Large intestine (tissue), 3 donors: Measurements from ENCODE around the gene TANGO6. TPM values are rescaled to one million over a fixed set of nuclear protein-coding genes. Genes with fewer than 3 reads are reported as not detected.

Experiments used
- DNase-seq, 2 donors: peaks; one replicate each; pipeline versions ENCODE4 v3.0.0 to v3.0.0-alpha.2; 2013
- H3K27ac ChIP-seq: one replicate; pipeline ENCODE4 v1.5.1; 2013; ENCODE audit warnings: low read length
- H3K27me3 ChIP-seq: 2 replicates; pipeline ENCODE4 v1.6.1; 2013; ENCODE audit warnings: low read length; ENCODE audit not compliant: control insufficient read depth, insufficient read depth
- H3K36me3 ChIP-seq: 2 replicates; pipeline ENCODE4 v1.6.1; 2013; ENCODE audit warnings: low read length; ENCODE audit not compliant: control insufficient read depth, insufficient read depth
- H3K4me1 ChIP-seq: one replicate; pipeline ENCODE4 v1.6.1; 2013; ENCODE audit warnings: low read length; ENCODE audit not compliant: control insufficient read depth, insufficient read depth
- H3K4me3 ChIP-seq: one replicate; pipeline ENCODE4 v1.5.1; 2013; ENCODE audit warnings: low read length
- H3K9me3 ChIP-seq: one replicate; pipeline ENCODE4 v1.6.1; 2013; ENCODE audit warnings: mild to moderate bottlenecking, low read depth, low read length, moderate library complexity; ENCODE audit not compliant: control insufficient read depth
- whole genome bisulfite sequencing: methylation state at CpG from one replicate; pipeline ENCODE4 v1.1.5; 2013; ENCODE audit warnings: low lambda C conversion rate; ENCODE audit not compliant: insufficient coverage; 5-methylcytosine and 5-hydroxymethylcytosine counted together
- polyA plus RNA-seq: library from polyadenylated mRNA; unstranded; fragments of 120-200 nt; gene quantifications from one replicate; pipeline ENCODE4 v1.2.1, GENCODE V29; 2013

The TANGO6 gene
- polyA plus RNA-seq, 1 donor: 4.5 TPM

- DNase-seq: no peak
- Histone ChIP-seq H3K9me3 (no peaks in the 10 kb centered on the region), H3K36me3 (no peaks in the 10 kb centered on the region), H3K4me3 (no peak overlapping the region), H3K4me1 (no peaks in the 10 kb centered on the region), H3K27ac (no peak overlapping the region), H3K27me3 (no peaks in the 10 kb centered on the region)
- no CpG with 5 or more reads among the region's 3 CpGs for WGBS
Measured at GRCh38 chr16:68934402-68934801, 91.1 kb downstream of the TANGO6 start.

GRCh38 chr16:68935008-68935407 is 91.7 kb downstream of the TANGO6 start:
- no peaks in the 10 kb centered on the region for H3K36me3 ChIP-seq
- no peak for DNase-seq
- no peaks in the 10 kb centered on the region for H3K9me3 ChIP-seq
- no peak overlapping the region for H3K4me3 ChIP-seq
- no peak overlapping the region for H3K27ac ChIP-seq
- H3K4me1 ChIP-seq: no peaks in the 10 kb centered on the region
- H3K27me3 ChIP-seq: no peaks in the 10 kb centered on the region

- Histone ChIP-seq H3K36me3 (no peaks in the 10 kb centered on the region), H3K27ac (no peak overlapping the region), H3K4me3 (no peak overlapping the region), H3K9me3 (no peaks in the 10 kb centered on the region), H3K4me1 (no peaks in the 10 kb centered on the region), H3K27me3 (no peaks in the 10 kb centered on the region)
- no CpG with 5 or more reads among the region's 2 CpGs for WGBS
- DNase-seq: no peak
Measured at GRCh38 chr16:68936736-68937631, 93.7 kb downstream of the TANGO6 start.

- no peak overlapping the region for H3K4me3 ChIP-seq
- no peaks in the 10 kb centered on the region for H3K27me3 ChIP-seq
- no peaks in the 10 kb centered on the region for H3K4me1 ChIP-seq
- H3K9me3 ChIP-seq: peaks cover 2% of the 10 kb centered on the region
- DNase-seq: no peak
- 91% methylated on average over 1 of the region's 3 CpGs for WGBS
- no peak overlapping the region for H3K27ac ChIP-seq
- H3K36me3 ChIP-seq: no peaks in the 10 kb centered on the region
Measured at GRCh38 chr16:68939692-68940320, 96.5 kb downstream of the TANGO6 start.

GRCh38 chr16:68940816-68941215 is 97.5 kb downstream of the TANGO6 start:
- H3K27ac ChIP-seq: no peak overlapping the region
- H3K9me3 ChIP-seq: peaks cover 5% of the 10 kb centered on the region
- WGBS: no CpG with 5 or more reads among the region's 2 CpGs
- DNase-seq: no peak
- no peaks in the 10 kb centered on the region for H3K4me1 ChIP-seq
- H3K4me3 ChIP-seq: no peak overlapping the region
- no peaks in the 10 kb centered on the region for H3K36me3 ChIP-seq
- no peaks in the 10 kb centered on the region for H3K27me3 ChIP-seq

GRCh38 chr16:68943961-68944360 is 100.6 kb downstream of the TANGO6 start:
- Histone ChIP-seq H3K36me3 (no peaks in the 10 kb centered on the region), H3K4me3 (no peak overlapping the region), H3K27ac (no peak overlapping the region), H3K27me3 (no peaks in the 10 kb centered on the region), H3K9me3 (peaks cover 5% of the 10 kb centered on the region), H3K4me1 (no peaks in the 10 kb centered on the region)
- no peak for DNase-seq
- WGBS: 50% methylated on average over 1 of the region's 1 CpG

- no peak overlapping the region for H3K27ac ChIP-seq
- H3K4me3 ChIP-seq: no peak overlapping the region
- WGBS: no CpG with 5 or more reads among the region's 1 CpG
- no peaks in the 10 kb centered on the region for H3K4me1 ChIP-seq
- DNase-seq: no peak
- no peaks in the 10 kb centered on the region for H3K27me3 ChIP-seq
- H3K36me3 ChIP-seq: no peaks in the 10 kb centered on the region
- peaks cover 5% of the 10 kb centered on the region for H3K9me3 ChIP-seq
Measured at GRCh38 chr16:68948230-68948910, 105.0 kb downstream of the TANGO6 start.

GRCh38 chr16:68951991-68952877 is 108.9 kb downstream of the TANGO6 start:
- no peak overlapping the region for H3K27ac ChIP-seq
- no peak for DNase-seq
- WGBS: no CpG with 5 or more reads among the region's 2 CpGs
- no peaks in the 10 kb centered on the region for H3K4me1 ChIP-seq
- H3K36me3 ChIP-seq: no peaks in the 10 kb centered on the region
- no peaks in the 10 kb centered on the region for H3K9me3 ChIP-seq
- no peaks in the 10 kb centered on the region for H3K27me3 ChIP-seq
- H3K4me3 ChIP-seq: no peak overlapping the region

GRCh38 chr16:68954911-68955635 is 111.7 kb downstream of the TANGO6 start:
- 0% methylated on average over 1 of the region's 8 CpGs for WGBS
- DNase-seq: no peak
- Histone ChIP-seq H3K27ac (no peak overlapping the region), H3K4me1 (no peaks in the 10 kb centered on the region), H3K9me3 (no peaks in the 10 kb centered on the region), H3K27me3 (no peaks in the 10 kb centered on the region), H3K4me3 (no peak overlapping the region), H3K36me3 (no peaks in the 10 kb centered on the region)
